C4-2B (cell line): ENCODE measurements around the gene VAC14.

Experiments
- ZFX ChIP-seq: fragments of 450-650 bp; IDR thresholded peaks from 2 replicates; pipeline ENCODE4 v1.6.1; 2017
- TF ChIP-seq, protein P1 (sequence below): fragments of 450-650 bp; conservative IDR thresholded peaks from 2 replicates; pipeline ENCODE4 v1.5.1; 2017; ENCODE audit warnings: mild to moderate bottlenecking

- TF ChIP-seq, protein P1, sequence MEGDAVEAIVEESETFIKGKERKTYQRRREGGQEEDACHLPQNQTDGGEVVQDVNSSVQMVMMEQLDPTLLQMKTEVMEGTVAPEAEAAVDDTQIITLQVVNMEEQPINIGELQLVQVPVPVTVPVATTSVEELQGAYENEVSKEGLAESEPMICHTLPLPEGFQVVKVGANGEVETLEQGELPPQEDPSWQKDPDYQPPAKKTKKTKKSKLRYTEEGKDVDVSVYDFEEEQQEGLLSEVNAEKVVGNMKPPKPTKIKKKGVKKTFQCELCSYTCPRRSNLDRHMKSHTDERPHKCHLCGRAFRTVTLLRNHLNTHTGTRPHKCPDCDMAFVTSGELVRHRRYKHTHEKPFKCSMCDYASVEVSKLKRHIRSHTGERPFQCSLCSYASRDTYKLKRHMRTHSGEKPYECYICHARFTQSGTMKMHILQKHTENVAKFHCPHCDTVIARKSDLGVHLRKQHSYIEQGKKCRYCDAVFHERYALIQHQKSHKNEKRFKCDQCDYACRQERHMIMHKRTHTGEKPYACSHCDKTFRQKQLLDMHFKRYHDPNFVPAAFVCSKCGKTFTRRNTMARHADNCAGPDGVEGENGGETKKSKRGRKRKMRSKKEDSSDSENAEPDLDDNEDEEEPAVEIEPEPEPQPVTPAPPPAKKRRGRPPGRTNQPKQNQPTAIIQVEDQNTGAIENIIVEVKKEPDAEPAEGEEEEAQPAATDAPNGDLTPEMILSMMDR, result no peak
- no peak for TF ChIP-seq ZFX
Observed at GRCh38 chr16:70769761-70770160, 31.2 kb downstream of the VAC14 start.
